ENCODE results near the gene SH3PXD2B.
"Not testable (repeated sequence)": the region's sequence is repeated elsewhere in the genome, so short reads cannot be mapped to it uniquely, and the experiment has no call there.

Gene SH3PXD2B

GRCh38 chr5:172482156-172483020 is 28.1 kb upstream of the SH3PXD2B start:
- Histone ChIP-seq H3K27me3 (ENCODE audit: control insufficient read depth in 1 of 2, insufficient read depth in 2 of 2, low read length in 2 of 2) (no peaks in the 10 kb centered on the region), H3K27ac (ENCODE audit: low read depth, low read length) (no peak overlapping the region), H3K4me1 (ENCODE audit: insufficient read depth, low read length) (peaks cover 4% of the 10 kb centered on the region), H3K4me3 (ENCODE audit: low read depth in 1 of 2, low read length in 2 of 2) (no peak overlapping the region), H3K36me3 (ENCODE audit: insufficient read depth, low read length) (no peaks in the 10 kb centered on the region), H3K9ac (ENCODE audit: low read length) (no peak overlapping the region), H3K9me3 (ENCODE audit: low read length) (no peaks in the 10 kb centered on the region)

GRCh38 chr5:172481011-172481800 is 26.9 kb upstream of the SH3PXD2B start:
- Histone ChIP-seq H3K27me3 (ENCODE audit: control insufficient read depth in 1 of 2, insufficient read depth in 2 of 2, low read length in 2 of 2) (no peaks in the 10 kb centered on the region), H3K4me3 (ENCODE audit: low read depth in 1 of 2, low read length in 2 of 2) (no peak overlapping the region), H3K9me3 (ENCODE audit: low read length) (no peaks in the 10 kb centered on the region), H3K9ac (ENCODE audit: low read length) (no peak overlapping the region), H3K36me3 (ENCODE audit: insufficient read depth, low read length) (no peaks in the 10 kb centered on the region), H3K27ac (ENCODE audit: low read depth, low read length) (no peak overlapping the region), H3K4me1 (ENCODE audit: insufficient read depth, low read length) (peaks cover 4% of the 10 kb centered on the region)

GRCh38 chr5:172479784-172480115 is 25.4 kb upstream of the SH3PXD2B start:
- Histone ChIP-seq H3K36me3 (ENCODE audit: insufficient read depth, low read length) (no peaks in the 10 kb centered on the region), H3K4me3 (ENCODE audit: low read depth in 1 of 2, low read length in 2 of 2) (no peak overlapping the region), H3K4me1 (ENCODE audit: insufficient read depth, low read length) (peaks cover 4% of the 10 kb centered on the region), H3K9ac (ENCODE audit: low read length) (no peak overlapping the region), H3K27me3 (ENCODE audit: control insufficient read depth in 1 of 2, insufficient read depth in 2 of 2, low read length in 2 of 2) (no peaks in the 10 kb centered on the region), H3K27ac (ENCODE audit: low read depth, low read length) (no peak overlapping the region), H3K9me3 (ENCODE audit: low read length) (no peaks in the 10 kb centered on the region)

GRCh38 chr5:172479034-172479783 is 24.9 kb upstream of the SH3PXD2B start:
- peaks cover 4% of the 10 kb centered on the region for H3K4me1 ChIP-seq (ENCODE audit: insufficient read depth, low read length)
- no peaks in the 10 kb centered on the region for H3K9me3 ChIP-seq (ENCODE audit: low read length)
- no peak overlapping the region for H3K27ac ChIP-seq (ENCODE audit: low read depth, low read length)
- H3K4me3 ChIP-seq (ENCODE audit: low read depth in 1 of 2, low read length in 2 of 2): no peak overlapping the region
- H3K27me3 ChIP-seq (ENCODE audit: control insufficient read depth in 1 of 2, insufficient read depth in 2 of 2, low read length in 2 of 2): no peaks in the 10 kb centered on the region
- H3K9ac ChIP-seq (ENCODE audit: low read length): no peak overlapping the region
- H3K36me3 ChIP-seq (ENCODE audit: insufficient read depth, low read length): no peaks in the 10 kb centered on the region

- H3K27ac ChIP-seq (ENCODE audit: low read depth, low read length); H3K36me3 ChIP-seq (ENCODE audit: insufficient read depth, low read length); H3K4me3 ChIP-seq (ENCODE audit: low read depth in 1 of 2, low read length in 2 of 2); H3K27me3 ChIP-seq (ENCODE audit: control insufficient read depth in 1 of 2, insufficient read depth in 2 of 2, low read length in 2 of 2); H3K4me1 ChIP-seq (ENCODE audit: insufficient read depth, low read length); H3K9ac ChIP-seq (ENCODE audit: low read length); H3K9me3 ChIP-seq (ENCODE audit: low read length): not testable (repeated sequence)
These were observed 24.3 kb upstream of the SH3PXD2B start for GRCh38 chr5:172478695-172479033.

- Histone ChIP-seq H3K4me3 (ENCODE audit: low read depth in 1 of 2, low read length in 2 of 2) (no peak overlapping the region), H3K9ac (ENCODE audit: low read length) (no peak overlapping the region), H3K27ac (ENCODE audit: low read depth, low read length) (no peak overlapping the region), H3K9me3 (ENCODE audit: low read length) (no peaks in the 10 kb centered on the region), H3K36me3 (ENCODE audit: insufficient read depth, low read length) (no peaks in the 10 kb centered on the region), H3K4me1 (ENCODE audit: insufficient read depth, low read length) (peaks cover 4% of the 10 kb centered on the region), H3K27me3 (ENCODE audit: control insufficient read depth in 1 of 2, insufficient read depth in 2 of 2, low read length in 2 of 2) (no peaks in the 10 kb centered on the region)
These were observed 23.9 kb upstream of the SH3PXD2B start for GRCh38 chr5:172478256-172478655.

- H3K9me3 ChIP-seq (ENCODE audit: low read length): no peaks in the 10 kb centered on the region
- no peak overlapping the region for H3K4me3 ChIP-seq (ENCODE audit: low read depth in 1 of 2, low read length in 2 of 2)
- no peaks in the 10 kb centered on the region for H3K36me3 ChIP-seq (ENCODE audit: insufficient read depth, low read length)
- no peak overlapping the region for H3K27ac ChIP-seq (ENCODE audit: low read depth, low read length)
- H3K9ac ChIP-seq (ENCODE audit: low read length): no peak overlapping the region
- no peaks in the 10 kb centered on the region for H3K27me3 ChIP-seq (ENCODE audit: control insufficient read depth in 1 of 2, insufficient read depth in 2 of 2, low read length in 2 of 2)
- peaks cover 4% of the 10 kb centered on the region for H3K4me1 ChIP-seq (ENCODE audit: insufficient read depth, low read length)
These were observed 23.1 kb upstream of the SH3PXD2B start for GRCh38 chr5:172477466-172477865.

- no peak overlapping the region for H3K4me3 ChIP-seq (ENCODE audit: low read depth in 1 of 2, low read length in 2 of 2)
- H3K9ac ChIP-seq (ENCODE audit: low read length): no peak overlapping the region
- H3K9me3 ChIP-seq (ENCODE audit: low read length): no peaks in the 10 kb centered on the region
- no peaks in the 10 kb centered on the region for H3K27me3 ChIP-seq (ENCODE audit: control insufficient read depth in 1 of 2, insufficient read depth in 2 of 2, low read length in 2 of 2)
- peaks cover 3% of the 10 kb centered on the region for H3K4me1 ChIP-seq (ENCODE audit: insufficient read depth, low read length)
- no peak overlapping the region for H3K27ac ChIP-seq (ENCODE audit: low read depth, low read length)
- H3K36me3 ChIP-seq (ENCODE audit: insufficient read depth, low read length): no peaks in the 10 kb centered on the region
These were observed 20.0 kb upstream of the SH3PXD2B start for GRCh38 chr5:172474293-172474692.

- Histone ChIP-seq H3K4me1 (ENCODE audit: insufficient read depth, low read length) (no peaks in the 10 kb centered on the region), H3K9me3 (ENCODE audit: low read length) (no peaks in the 10 kb centered on the region), H3K27ac (ENCODE audit: low read depth, low read length) (no peak overlapping the region), H3K27me3 (ENCODE audit: control insufficient read depth in 1 of 2, insufficient read depth in 2 of 2, low read length in 2 of 2) (no peaks in the 10 kb centered on the region), H3K9ac (ENCODE audit: low read length) (no peak overlapping the region), H3K4me3 (ENCODE audit: low read depth in 1 of 2, low read length in 2 of 2) (no peak overlapping the region), H3K36me3 (ENCODE audit: insufficient read depth, low read length) (no peaks in the 10 kb centered on the region)
These were observed 19.1 kb upstream of the SH3PXD2B start for GRCh38 chr5:172473427-172473826.

GRCh38 chr5:172469697-172470096 is 15.4 kb upstream of the SH3PXD2B start:
- Histone ChIP-seq H3K4me1 (ENCODE audit: insufficient read depth, low read length) (no peaks in the 10 kb centered on the region), H3K9me3 (ENCODE audit: low read length) (no peaks in the 10 kb centered on the region), H3K27me3 (ENCODE audit: control insufficient read depth in 1 of 2, insufficient read depth in 2 of 2, low read length in 2 of 2) (no peaks in the 10 kb centered on the region), H3K27ac (ENCODE audit: low read depth, low read length) (no peak overlapping the region), H3K36me3 (ENCODE audit: insufficient read depth, low read length) (no peaks in the 10 kb centered on the region), H3K9ac (ENCODE audit: low read length) (no peak overlapping the region), H3K4me3 (ENCODE audit: low read depth in 1 of 2, low read length in 2 of 2) (no peak overlapping the region)

- H3K27me3 ChIP-seq (ENCODE audit: control insufficient read depth in 1 of 2, insufficient read depth in 2 of 2, low read length in 2 of 2): no peaks in the 10 kb centered on the region
- H3K9me3 ChIP-seq (ENCODE audit: low read length): no peaks in the 10 kb centered on the region
- no peak overlapping the region for H3K27ac ChIP-seq (ENCODE audit: low read depth, low read length)
- no peaks in the 10 kb centered on the region for H3K36me3 ChIP-seq (ENCODE audit: insufficient read depth, low read length)
- no peaks in the 10 kb centered on the region for H3K4me1 ChIP-seq (ENCODE audit: insufficient read depth, low read length)
- H3K4me3 ChIP-seq (ENCODE audit: low read depth in 1 of 2, low read length in 2 of 2): no peak overlapping the region
- no peak overlapping the region for H3K9ac ChIP-seq (ENCODE audit: low read length)
These were observed 11.7 kb upstream of the SH3PXD2B start for GRCh38 chr5:172466062-172466461.
